Transverse colon (tissue), 4 donors: ENCODE measurements around the gene LYZL1.

ENCODE experiments used
- CTCF ChIP-seq, 5 experiments: fragments of 200-600 bp in 3 of 5; fragments of 450-650 bp in 2 of 5; sonication (generic) in 3 of 5; IDR thresholded peaks; 1 replicate in 2 of 5; 2 replicates in 3 of 5; pipeline ENCODE4 v1.5.1; 2016 to 2017; ENCODE audit warnings: antibody characterized with exemption in 5 of 5, inconsistent platforms in 3 of 5, mild to moderate bottlenecking in 2 of 5, moderate library complexity in 1 of 5
- EP300 ChIP-seq: sonication (generic); formaldehyde crosslinking; IDR thresholded peaks from one replicate; pipeline ENCODE4 v1.6.1; 2017; ENCODE audit warnings: antibody characterized with exemption, low read depth
- POLR2A ChIP-seq: fragments of 450-650 bp; IDR thresholded peaks from one replicate; pipeline ENCODE4 v1.6.1; 2016; ENCODE audit warnings: antibody characterized with exemption, mild to moderate bottlenecking, moderate library complexity
- POLR2AphosphoS5 ChIP-seq, 3 donors: sonication (generic); formaldehyde crosslinking; IDR thresholded peaks; one replicate each; pipeline ENCODE4 v1.6.1; 2016; ENCODE audit warnings: antibody characterized with exemption in 3 of 3

DNA sequence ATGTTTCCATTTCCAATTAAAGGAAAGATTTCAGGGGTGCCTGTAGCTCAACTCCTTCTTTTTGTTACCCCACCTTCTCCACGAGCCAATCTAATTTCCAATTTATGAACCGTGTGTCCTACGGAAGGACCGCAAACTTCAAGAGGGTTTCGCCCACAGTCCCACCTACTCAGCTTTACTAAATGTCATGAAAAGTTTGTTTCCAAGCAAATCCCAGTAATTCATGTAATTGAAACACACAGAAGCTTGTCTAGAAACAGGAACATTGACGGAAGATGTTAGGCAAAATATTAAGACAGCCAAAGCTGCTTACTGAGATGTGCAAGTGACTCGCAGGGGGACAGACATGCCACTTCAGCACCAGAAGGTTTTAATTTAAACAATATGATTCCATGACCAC is 32.9 kb upstream of the LYZL1 start:
- TF ChIP-seq CTCF (IDR thresholded peaks at IDR 0.05) (no peak), POLR2A (no peak), EP300 (no peak), POLR2AphosphoS5 (IDR thresholded peaks at IDR 0.05) (no peak)
